GM12892 (cell line): Measurements from ENCODE around the gene TSPAN12.

Source experiments
- POLR2A ChIP-seq: IDR thresholded peaks from 2 replicates; pipeline ENCODE4 v1.6.1; 2011; ENCODE audit warnings: low read depth, low read length, control low read depth
- POLR2AphosphoS5 ChIP-seq: IDR thresholded peaks from 2 replicates; pipeline ENCODE4 v1.6.1; 2011; ENCODE audit warnings: low read depth, low read length, control low read depth

DNA sequence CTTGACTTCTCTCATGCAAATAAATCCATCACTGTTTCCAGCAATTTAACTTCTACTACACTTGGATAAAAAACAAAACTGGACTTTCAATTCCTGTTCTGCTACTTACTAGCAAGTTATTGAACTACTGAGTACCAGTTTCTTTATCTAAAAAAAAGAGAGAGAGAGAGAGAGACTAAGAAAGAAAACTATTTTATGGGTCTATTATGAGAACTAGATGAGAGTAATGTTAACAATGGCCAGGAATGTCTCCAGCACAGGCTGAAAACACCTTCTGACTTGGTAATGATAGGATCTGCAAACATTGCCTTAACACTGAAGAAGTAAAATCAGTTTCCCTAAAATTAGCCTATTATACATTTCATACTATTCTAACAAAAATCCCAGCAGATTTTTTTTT, 5.2 kb downstream of the TSPAN12 start:
- TF ChIP-seq POLR2A (no peak), POLR2AphosphoS5 (no peak)
